HUES64 (cell line): Measurements from ENCODE around the gene PIP5K1C.
"Not testable (repeated sequence)": the region's sequence is repeated elsewhere in the genome, so short reads cannot be mapped to it uniquely, and the experiment has no call there.

Source experiments
- H3K27ac ChIP-seq: 2 replicates; pipeline ENCODE4 v1.7.0; 2013; ENCODE audit warnings: low read depth, low read length, inconsistent platforms
- H3K27me3 ChIP-seq: 2 replicates; pipeline ENCODE4 v1.6.1; 2013; ENCODE audit warnings: mild to moderate bottlenecking, low read length; ENCODE audit not compliant: insufficient read depth
- H3K36me3 ChIP-seq: 2 replicates; pipeline ENCODE4 v1.6.1; 2013; ENCODE audit warnings: mild to moderate bottlenecking, low read length; ENCODE audit not compliant: insufficient read depth
- H3K4me1 ChIP-seq: 2 replicates; pipeline ENCODE4 v1.6.1; 2013; ENCODE audit warnings: mild to moderate bottlenecking, low read length, moderate library complexity; ENCODE audit not compliant: insufficient read depth
- H3K4me3 ChIP-seq: 2 replicates; pipeline ENCODE4 v1.5.1; 2013; ENCODE audit warnings: mild to moderate bottlenecking, low read length, moderate library complexity
- H3K9ac ChIP-seq: 2 replicates; pipeline ENCODE4 v1.6.1; 2013; ENCODE audit warnings: mild to moderate bottlenecking, low read depth, low read length
- H3K9me3 ChIP-seq: 2 replicates; pipeline ENCODE4 v1.6.1; 2013; ENCODE audit warnings: low read depth, low read length; ENCODE audit not compliant: insufficient read depth
- WGBS: fragments of 150-250, 120-280 bp; methylation state at CpG from one replicate; pipeline ENCODE4 v1.1.7; 2013; ENCODE audit warnings: missing lambda C conversion rate; 5-methylcytosine and 5-hydroxymethylcytosine counted together

Gene PIP5K1C

DNA sequence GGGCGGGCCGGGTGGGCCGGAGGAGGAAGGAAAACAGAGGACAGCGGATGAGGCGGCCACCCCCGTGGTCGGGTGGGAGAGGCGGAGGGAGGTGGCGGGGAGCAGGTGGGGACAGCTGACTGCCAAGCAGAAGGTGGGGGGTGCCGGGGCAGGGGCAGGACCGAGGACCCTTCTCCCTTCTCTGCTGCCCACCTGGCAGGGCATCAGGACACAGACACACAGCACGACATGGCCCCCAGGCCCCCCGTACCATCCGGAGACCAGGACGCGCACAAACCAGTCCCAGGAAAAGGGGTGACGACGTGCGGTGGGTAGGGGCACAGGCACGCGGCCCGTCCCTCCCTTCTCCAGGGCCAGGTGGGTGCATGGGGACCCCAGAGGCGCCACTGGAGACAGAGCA lies 62.6 kb downstream of the PIP5K1C start:
- no peak overlapping the region for H3K27ac ChIP-seq
- peaks cover 27% of the 10 kb centered on the region for H3K36me3 ChIP-seq
- no peaks in the 10 kb centered on the region for H3K4me1 ChIP-seq
- H3K9ac ChIP-seq, result no peak overlapping the region
- 96% methylated on average over 23 of the region's 23 CpGs for WGBS
- H3K9me3 ChIP-seq, result no peaks in the 10 kb centered on the region
- H3K27me3 ChIP-seq, result no peaks in the 10 kb centered on the region
- H3K4me3 ChIP-seq, result no peak overlapping the region

DNA sequence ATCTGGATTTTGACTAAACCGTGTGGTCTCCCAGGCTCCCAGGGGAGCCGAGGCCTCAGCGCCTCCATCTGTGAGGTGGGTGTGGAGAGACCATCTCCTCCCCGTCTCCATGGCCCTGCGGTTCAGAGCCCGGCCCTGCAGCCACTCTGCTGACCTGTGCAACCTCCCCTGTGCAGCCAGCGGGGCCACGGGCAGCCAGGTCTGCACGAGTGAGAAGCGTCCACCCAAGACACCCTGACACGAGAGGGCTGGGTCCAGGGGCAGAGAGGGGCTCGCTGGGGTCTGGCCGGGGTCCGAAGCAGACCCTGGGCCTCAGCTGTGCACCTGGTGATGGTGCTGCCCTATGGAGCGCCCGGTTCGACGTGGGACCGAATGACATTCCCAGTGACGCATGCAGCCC lies 63.3 kb downstream of the PIP5K1C start:
- H3K4me3 ChIP-seq, result no peak overlapping the region
- no peaks in the 10 kb centered on the region for H3K4me1 ChIP-seq
- no peaks in the 10 kb centered on the region for H3K27me3 ChIP-seq
- no peaks in the 10 kb centered on the region for H3K9me3 ChIP-seq
- peaks cover 23% of the 10 kb centered on the region for H3K36me3 ChIP-seq
- H3K27ac ChIP-seq, result no peak overlapping the region
- H3K9ac ChIP-seq, result no peak overlapping the region
- WGBS, result 95% methylated on average over 20 of the region's 20 CpGs

DNA sequence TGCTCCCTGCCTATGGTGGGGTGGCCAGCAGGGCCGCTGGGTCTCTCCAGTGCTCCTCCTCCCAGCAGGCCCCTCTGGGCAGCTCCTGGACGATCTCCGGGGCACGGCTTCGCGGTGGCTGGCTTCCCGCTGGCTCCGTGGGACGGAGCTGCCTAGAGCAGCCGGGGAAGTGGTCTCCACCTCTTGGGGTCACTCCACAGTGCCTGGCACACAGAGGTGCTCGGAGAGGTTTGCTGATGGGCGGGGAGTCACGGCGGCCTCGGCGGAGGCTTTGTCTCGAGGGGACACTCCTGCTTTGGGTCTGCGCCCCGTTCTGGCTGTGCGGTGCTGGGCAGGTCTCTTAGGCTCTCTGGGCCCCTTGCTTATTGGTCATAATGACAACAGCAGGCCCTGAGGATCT lies 63.8 kb downstream of the PIP5K1C start:
- 93% methylated on average over 20 of the region's 20 CpGs for WGBS
- H3K9me3 ChIP-seq, result no peaks in the 10 kb centered on the region

DNA sequence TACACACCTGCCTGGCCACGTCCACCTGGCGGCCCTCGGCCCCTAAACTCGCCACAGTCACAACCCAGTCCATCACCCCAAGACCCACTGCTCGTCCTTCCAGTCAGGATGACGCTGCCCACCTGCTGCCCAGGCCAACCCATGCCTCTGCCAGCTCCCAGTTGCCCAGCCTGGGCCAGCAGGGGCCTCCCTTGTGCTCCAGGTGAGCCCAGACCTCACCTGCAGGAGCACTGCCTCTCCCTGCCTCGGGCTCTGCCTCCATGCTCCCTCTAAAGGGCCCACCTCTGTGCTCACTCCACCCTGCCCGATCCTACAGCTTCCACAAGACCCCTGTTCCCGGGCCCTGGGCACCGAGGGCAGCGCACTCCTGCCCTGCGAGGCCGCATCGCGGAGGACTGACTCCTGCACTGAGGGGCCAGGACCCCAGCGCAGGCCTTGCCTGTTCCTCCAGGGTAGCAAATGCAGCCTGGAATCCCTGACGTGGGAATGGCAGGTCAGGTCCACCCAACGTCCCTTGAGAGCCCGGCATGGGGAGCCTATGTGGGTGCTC lies 65.7 kb downstream of the PIP5K1C start:
- Histone ChIP-seq H3K4me1 (no peaks in the 10 kb centered on the region), H3K36me3 (peaks cover 15% of the 10 kb centered on the region), H3K27me3 (no peaks in the 10 kb centered on the region), H3K27ac (no peak overlapping the region), H3K4me3 (no peak overlapping the region), H3K9me3 (no peaks in the 10 kb centered on the region), H3K9ac (no peak overlapping the region)
- 93% methylated on average over 19 of the region's 19 CpGs for WGBS

More for the DNA sequence above, 63.8 kb downstream of the PIP5K1C start:
- Histone ChIP-seq H3K4me1 (no peaks in the 10 kb centered on the region), H3K9ac (no peak overlapping the region), H3K27ac (no peak overlapping the region), H3K36me3 (peaks cover 22% of the 10 kb centered on the region), H3K27me3 (no peaks in the 10 kb centered on the region), H3K4me3 (no peak overlapping the region)

DNA sequence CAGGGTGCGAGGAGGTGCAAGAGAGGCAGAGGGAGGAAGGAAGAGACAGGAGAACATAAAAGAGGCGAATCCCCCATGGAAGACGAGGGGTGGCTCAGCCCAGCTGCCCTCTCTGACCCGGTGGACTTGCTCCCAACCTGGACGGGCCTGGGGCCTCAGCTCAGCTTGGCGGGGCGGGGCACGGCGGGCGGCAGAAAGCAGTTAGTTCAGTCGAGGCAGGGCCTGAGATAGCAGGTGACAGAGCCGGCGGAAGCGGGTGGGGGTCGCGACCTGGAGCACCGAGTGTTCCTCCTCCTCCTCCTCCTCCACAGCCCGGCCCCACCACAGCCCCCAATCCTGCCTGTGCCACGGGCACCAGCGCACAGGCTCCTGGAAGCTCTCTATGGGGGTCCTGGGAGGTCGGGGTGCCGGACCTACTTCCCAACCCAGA lies 66.7 kb downstream of the PIP5K1C start:
- H3K4me3 ChIP-seq, result no peak overlapping the region
- no peaks in the 10 kb centered on the region for H3K9me3 ChIP-seq
- H3K4me1 ChIP-seq, result no peaks in the 10 kb centered on the region
- no peak overlapping the region for H3K9ac ChIP-seq
- H3K36me3 ChIP-seq, result peaks cover 10% of the 10 kb centered on the region
- 93% methylated on average over 22 of the region's 22 CpGs for WGBS
- H3K27me3 ChIP-seq, result no peaks in the 10 kb centered on the region
- no peak overlapping the region for H3K27ac ChIP-seq

DNA sequence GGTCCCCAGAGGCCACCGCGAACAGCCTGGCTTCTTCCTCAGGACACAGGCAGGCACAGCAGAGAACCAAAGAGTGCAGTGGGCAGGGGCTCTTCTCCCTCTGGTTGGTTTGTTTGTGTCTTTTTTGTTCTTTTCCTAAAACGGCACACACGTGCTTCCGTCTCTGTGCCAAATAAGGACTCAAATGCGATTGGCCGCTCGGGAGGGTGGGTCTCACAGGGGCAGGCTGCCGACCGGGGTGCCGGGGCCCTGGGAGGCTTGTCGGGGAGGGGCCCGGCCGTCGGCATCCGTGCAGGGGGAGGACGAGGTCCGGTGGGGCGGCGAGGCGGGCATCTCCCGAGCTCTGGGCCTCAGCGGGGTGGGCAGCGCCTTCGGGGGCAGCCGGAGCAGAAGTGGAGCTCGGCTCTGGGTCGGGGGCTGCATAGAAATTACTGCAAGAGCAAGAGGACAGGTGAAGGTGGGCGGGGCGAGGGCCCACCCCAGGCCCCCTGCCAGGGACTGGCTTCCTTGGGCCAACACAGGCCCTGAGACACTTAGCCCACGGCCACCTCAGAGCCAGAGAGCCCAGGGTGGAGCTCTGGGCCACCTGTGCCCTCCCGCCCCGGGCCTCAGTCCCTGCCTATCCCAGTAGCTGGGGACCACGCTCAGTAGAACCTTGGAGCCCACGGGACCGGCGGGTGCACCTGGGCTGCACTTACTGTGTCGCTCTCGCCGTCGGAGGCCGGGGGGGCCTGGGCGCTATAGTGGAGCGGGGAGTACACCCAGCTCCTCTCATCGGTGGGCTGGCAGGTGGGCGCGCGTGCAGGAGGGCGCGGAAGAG lies 67.3 kb downstream of the PIP5K1C start:
- no peaks in the 10 kb centered on the region for H3K4me1 ChIP-seq
- peaks cover 6% of the 10 kb centered on the region; the same call in 1 of the 2 replicates for H3K36me3 ChIP-seq
- 95% methylated on average over 50 of the region's 50 CpGs for WGBS

DNA sequence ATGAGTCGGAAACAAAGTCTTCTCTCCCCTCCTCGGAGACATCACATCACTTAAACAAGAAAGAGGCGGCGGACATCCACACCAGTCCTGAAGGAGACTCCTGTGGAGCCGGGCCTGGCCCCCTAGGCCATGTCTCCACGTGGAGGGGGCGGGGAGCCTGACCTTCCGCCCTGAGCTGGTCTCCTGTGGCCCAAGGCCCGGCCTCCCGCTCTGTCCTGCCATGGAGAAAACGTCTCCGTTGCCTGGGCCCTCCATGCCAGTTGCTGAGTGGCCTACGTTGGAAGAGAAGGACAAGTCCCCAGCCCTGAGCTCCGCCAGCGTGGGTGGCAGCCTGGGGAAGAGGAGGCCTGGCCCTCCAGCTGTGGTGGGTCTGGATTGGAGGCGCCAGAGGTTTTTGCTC lies 68.2 kb downstream of the PIP5K1C start:
- no peak overlapping the region for H3K27ac ChIP-seq
- no peaks in the 10 kb centered on the region for H3K9me3 ChIP-seq
- no peaks in the 10 kb centered on the region for H3K4me1 ChIP-seq
- no peaks in the 10 kb centered on the region for H3K27me3 ChIP-seq
- H3K9ac ChIP-seq, result no peak overlapping the region
- WGBS, result 91% methylated on average over 16 of the region's 16 CpGs
- no peak overlapping the region for H3K4me3 ChIP-seq
- H3K36me3 ChIP-seq, result peaks cover 3% of the 10 kb centered on the region; the same call in 1 of the 2 replicates

More for the DNA sequence above, 67.3 kb downstream of the PIP5K1C start:
- H3K27ac ChIP-seq, result no peak overlapping the region
- no peak overlapping the region for H3K4me3 ChIP-seq
- H3K27me3 ChIP-seq, result no peaks in the 10 kb centered on the region
- no peak overlapping the region for H3K9ac ChIP-seq
- H3K9me3 ChIP-seq, result no peaks in the 10 kb centered on the region

DNA sequence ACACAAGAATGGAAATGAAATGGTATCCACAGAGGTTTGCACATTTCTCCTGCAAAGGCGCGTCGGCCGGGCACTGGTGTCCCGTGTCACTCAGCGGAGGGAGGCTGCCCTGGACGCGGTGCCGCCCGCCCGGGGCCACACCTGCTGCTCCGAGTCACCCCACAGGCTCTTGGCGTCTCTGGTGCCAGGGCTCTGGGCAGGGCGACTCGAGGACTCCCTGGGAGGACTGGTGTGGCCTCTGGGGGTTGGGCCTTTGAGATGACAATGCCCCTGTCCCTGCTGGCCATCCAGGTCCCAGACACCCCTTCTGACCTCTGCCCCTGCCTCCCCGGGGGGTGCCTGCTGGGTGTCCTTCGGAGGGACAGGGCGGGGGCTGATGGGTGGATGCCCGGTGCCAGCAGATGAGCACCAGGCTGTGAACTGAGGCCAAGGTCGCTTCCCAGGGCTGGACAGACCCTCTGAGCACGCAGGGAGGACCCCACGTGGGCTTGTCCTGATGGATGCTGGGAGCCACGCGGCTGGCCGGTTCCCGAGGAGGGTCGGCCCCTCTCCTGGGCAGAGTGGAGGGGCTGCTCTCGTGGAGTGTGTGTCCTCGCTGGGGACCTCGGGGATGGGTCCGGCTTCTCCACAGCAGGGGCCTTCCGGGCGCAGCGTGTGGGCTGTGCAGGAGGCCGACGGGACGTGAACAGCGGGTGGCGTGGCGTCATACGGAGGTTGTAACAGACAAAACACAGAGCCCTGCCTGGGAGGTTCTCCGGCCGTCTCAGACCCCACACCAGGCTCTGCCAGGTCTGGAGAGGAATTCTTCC lies 69.0 kb downstream of the PIP5K1C start:
- H3K36me3 ChIP-seq, result no peaks in the 10 kb centered on the region; the same call in 1 of the 2 replicates
- H3K27me3 ChIP-seq, result no peaks in the 10 kb centered on the region
- H3K27ac ChIP-seq, result no peak overlapping the region
- 93% methylated on average over 43 of the region's 43 CpGs for WGBS
- no peak overlapping the region for H3K4me3 ChIP-seq
- H3K9ac ChIP-seq, result no peak overlapping the region
- H3K4me1 ChIP-seq, result no peaks in the 10 kb centered on the region
- no peaks in the 10 kb centered on the region for H3K9me3 ChIP-seq

DNA sequence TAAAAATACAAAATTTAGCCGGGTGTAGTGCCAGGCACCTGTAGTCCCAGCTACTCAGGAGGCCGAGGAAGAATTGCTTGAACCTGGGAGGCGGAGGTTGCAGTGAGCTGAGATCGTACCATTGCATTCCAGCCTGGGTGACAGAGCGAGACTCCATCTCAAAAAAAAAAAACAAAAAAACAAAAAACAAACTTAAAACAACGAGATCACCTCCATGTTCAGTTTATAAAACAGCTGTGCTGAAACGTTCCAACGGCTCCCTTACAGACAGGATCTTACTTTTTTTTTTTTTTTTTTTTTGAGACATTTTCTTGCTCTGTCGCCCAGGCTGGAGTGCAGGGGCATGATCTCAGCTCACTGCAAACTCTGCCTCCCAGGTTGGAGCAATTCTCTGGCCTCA lies 71.5 kb downstream of the PIP5K1C start:
- H3K27me3 ChIP-seq, H3K36me3 ChIP-seq, H3K4me3 ChIP-seq, H3K27ac ChIP-seq, H3K9me3 ChIP-seq, H3K9ac ChIP-seq, H3K4me1 ChIP-seq: not testable (repeated sequence)
- WGBS, result 91% methylated on average over 9 of the region's 9 CpGs

DNA sequence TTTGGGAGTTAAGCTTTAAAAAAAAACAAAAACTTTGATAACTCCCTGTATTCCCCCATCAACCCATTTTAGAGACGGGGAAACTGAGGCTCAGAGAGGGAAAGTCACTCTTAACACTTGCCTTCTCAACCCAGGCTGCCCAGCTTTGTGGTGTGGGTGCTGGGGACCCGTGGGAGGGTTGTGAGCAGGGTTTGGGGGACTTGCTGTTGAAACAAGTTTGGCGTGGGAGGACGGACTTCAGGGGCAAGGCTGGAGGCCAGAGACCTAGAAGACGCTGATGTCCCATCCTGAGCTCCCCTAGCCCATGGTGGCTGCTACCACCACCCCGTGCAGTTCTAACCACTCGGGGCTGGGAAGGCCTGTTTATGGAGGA lies 72.9 kb downstream of the PIP5K1C start:
- 73% methylated on average over 7 of the region's 7 CpGs for WGBS
- H3K27me3 ChIP-seq, result no peaks in the 10 kb centered on the region
- H3K36me3 ChIP-seq, result peaks cover 10% of the 10 kb centered on the region
- no peak overlapping the region for H3K27ac ChIP-seq
- H3K9ac ChIP-seq, result no peak overlapping the region
- H3K4me1 ChIP-seq, result no peaks in the 10 kb centered on the region
- no peak overlapping the region; the same call in 1 of the 2 replicates for H3K4me3 ChIP-seq
- no peaks in the 10 kb centered on the region for H3K9me3 ChIP-seq
